Mesendoderm (in vitro differentiated cells): ENCODE measurements around the gene ZNF296.
A peak's percentile ranks its signal among the peaks of the same experiment; 100 is the strongest.

ENCODE experiments used
- DNase-seq: peaks from one replicate; pipeline ENCODE4 v3.0.0; 2013
- H2AK5ac ChIP-seq: 2 replicates; pipeline ENCODE4 v1.6.1; 2013; ENCODE audit warnings: low read length, inconsistent platforms
- H2BK120ac ChIP-seq: 2 replicates; pipeline ENCODE4 v1.6.1; 2013; ENCODE audit warnings: low read depth, mild to moderate bottlenecking, low read length, moderate library complexity, mixed read lengths
- H2BK15ac ChIP-seq: replicated peaks from 2 replicates; pipeline ENCODE4 v1.6.1; 2013; ENCODE audit warnings: low read depth, mild to moderate bottlenecking, moderate library complexity
- H2BK5ac ChIP-seq: 2 replicates; pipeline ENCODE4 v1.6.1; 2013; ENCODE audit warnings: low read length, inconsistent platforms
- H3K18ac ChIP-seq: 2 replicates; pipeline ENCODE4 v1.6.1; 2013; ENCODE audit warnings: mild to moderate bottlenecking, low read length, mixed read lengths
- H3K23ac ChIP-seq: one replicate; pipeline ENCODE4 v1.6.1; 2013; ENCODE audit warnings: low read length
- H3K27ac ChIP-seq: 2 replicates; pipeline ENCODE4 v1.5.1; 2013; ENCODE audit warnings: low read depth, mild to moderate bottlenecking, inconsistent platforms, low read length, moderate library complexity
- H3K27me3 ChIP-seq: 2 replicates; pipeline ENCODE4 v1.6.1; 2013; ENCODE audit warnings: low read length, control low read depth, mild to moderate bottlenecking, inconsistent platforms; ENCODE audit not compliant: insufficient read depth, poor library complexity
- H3K36me3 ChIP-seq: 2 replicates; pipeline ENCODE4 v1.6.1; 2013; ENCODE audit warnings: low read length, inconsistent platforms; ENCODE audit not compliant: control insufficient read depth, insufficient read depth
- H3K4ac ChIP-seq: one replicate; pipeline ENCODE4 v1.6.1; 2013; ENCODE audit warnings: low read depth, mild to moderate bottlenecking, low read length, moderate library complexity
- H3K4me1 ChIP-seq: 2 replicates; pipeline ENCODE4 v1.6.1; 2013; ENCODE audit warnings: low read depth, low read length, inconsistent platforms; ENCODE audit not compliant: control insufficient read depth
- H3K4me2 ChIP-seq: 2 replicates; pipeline ENCODE4 v1.6.1; 2013; ENCODE audit warnings: low read length
- H3K4me3 ChIP-seq: 2 replicates; pipeline ENCODE4 v1.5.1; 2013; ENCODE audit warnings: mild to moderate bottlenecking, low read length
- H3K56ac ChIP-seq: one replicate; pipeline ENCODE4 v1.6.1; 2013; ENCODE audit warnings: low read length
- H3K79me1 ChIP-seq: 2 replicates; pipeline ENCODE4 v1.6.1; 2013; ENCODE audit warnings: low read length, inconsistent platforms
- H3K79me2 ChIP-seq: 2 replicates; pipeline ENCODE4 v1.6.1; 2013; ENCODE audit warnings: mild to moderate bottlenecking, low read length; ENCODE audit not compliant: control insufficient read depth, insufficient read depth
- H3K9ac ChIP-seq: 2 replicates; pipeline ENCODE4 v1.6.1; 2013; ENCODE audit warnings: low read length, inconsistent platforms
- H4K5ac ChIP-seq: one replicate; pipeline ENCODE4 v1.6.1; 2013; ENCODE audit warnings: low read length
- H4K8ac ChIP-seq: one replicate; pipeline ENCODE4 v1.6.1; 2013; ENCODE audit warnings: low read depth, mild to moderate bottlenecking, control low read depth, low read length, moderate library complexity
- WGBS: extraction: QIAGEN DNeasy Blood & Tissue Kit; methylation state at CpG from one replicate; pipeline ENCODE4 v1.1.7; 2013; ENCODE audit warnings: low lambda C conversion rate, missing lambda C conversion rate; ENCODE audit not compliant: insufficient coverage; ENCODE audit errors: extremely low coverage; 5-methylcytosine and 5-hydroxymethylcytosine counted together

Gene ZNF296

GRCh38 chr19:45040059-45040771 lies 36.1 kb downstream of the ZNF296 start:
- Histone ChIP-seq H3K18ac (no peak overlapping the region), H3K27me3 (no peaks in the 10 kb centered on the region), H3K9ac (peak overlapping the region; percentile 99), H4K5ac (no peak overlapping the region), H3K56ac (no peak overlapping the region), H2BK120ac (no peak overlapping the region), H3K36me3 (peaks cover 6% of the 10 kb centered on the region), H2BK15ac (no peak overlapping the region), H2BK5ac (no peak overlapping the region), H3K27ac (no peak overlapping the region), H3K4me3 (no peak overlapping the region), H3K4me1 (no peaks in the 10 kb centered on the region), H4K8ac (no peak overlapping the region), H3K79me1 (peaks cover 21% of the 10 kb centered on the region), H3K23ac (no peak overlapping the region), H2AK5ac (no peak overlapping the region), H3K79me2 (peaks cover 26% of the 10 kb centered on the region), H3K4ac (no peak overlapping the region), H3K4me2 (peak overlapping the region; percentile 97)
- no peak for DNase-seq
- WGBS = no CpG with 5 or more reads among the region's 19 CpGs

- Histone ChIP-seq H3K4me2 (peak within 1 kb of the TSS; percentile 97), H3K36me3 (peaks cover 5% of the 10 kb centered on the region), H3K4me3 (peak within 1 kb of the TSS; percentile 98), H2BK15ac (no peak within 1 kb of the TSS), H3K27me3 (no peaks in the 10 kb centered on the region), H3K9ac (peak within 1 kb of the TSS; percentile 99), H3K79me2 (peaks cover 22% of the 10 kb centered on the region), H4K8ac (no peak within 1 kb of the TSS), H2BK5ac (no peak within 1 kb of the TSS), H3K56ac (peak within 1 kb of the TSS; percentile 100), H3K4me1 (no peaks in the 10 kb centered on the region), H3K79me1 (peaks cover 18% of the 10 kb centered on the region), H4K5ac (no peak within 1 kb of the TSS), H3K18ac (peak within 1 kb of the TSS; percentile 57), H2AK5ac (no peak within 1 kb of the TSS), H2BK120ac (no peak within 1 kb of the TSS), H3K27ac (peak within 1 kb of the TSS; percentile 75), H3K4ac (peak within 1 kb of the TSS; percentile 46), H3K23ac (no peak within 1 kb of the TSS)
- peak; percentile 91 for DNase-seq
- no CpG with 5 or more reads among the region's 62 CpGs for whole genome bisulfite sequencing
Measured at GRCh38 chr19:45038931-45039893, 37.1 kb downstream of the ZNF296 start, which contains the start of gene CLASRP. Gene CLASRP (plus strand): TSS chr19:45039045. CDS start chr19:45040213, 1,168 bp downstream.

- H3K4ac ChIP-seq = no peak overlapping the region
- no peak overlapping the region for H3K18ac ChIP-seq
- H3K36me3 ChIP-seq = no peaks in the 10 kb centered on the region
- no peak overlapping the region for H4K5ac ChIP-seq
- no peak overlapping the region for H3K4me2 ChIP-seq
- H2BK5ac ChIP-seq = no peak overlapping the region
- H3K23ac ChIP-seq = no peak overlapping the region
- no CpG with 5 or more reads among the region's 37 CpGs for WGBS
- no peak overlapping the region for H3K27ac ChIP-seq
- no peak overlapping the region for H2AK5ac ChIP-seq
- no peaks in the 10 kb centered on the region for H3K4me1 ChIP-seq
- DNase-seq = no peak
- no peak overlapping the region for H3K4me3 ChIP-seq
- peaks cover 18% of the 10 kb centered on the region for H3K79me2 ChIP-seq
- no peak overlapping the region for H4K8ac ChIP-seq
- H3K27me3 ChIP-seq = no peaks in the 10 kb centered on the region
- no peak overlapping the region for H2BK120ac ChIP-seq
- H3K79me1 ChIP-seq = peaks cover 14% of the 10 kb centered on the region
- no peak overlapping the region for H3K9ac ChIP-seq
- no peak overlapping the region for H3K56ac ChIP-seq
- H2BK15ac ChIP-seq = no peak overlapping the region
Measured at GRCh38 chr19:45037393-45038169, 38.7 kb downstream of the ZNF296 start.

GRCh38 chr19:45035755-45036154 lies 40.5 kb downstream of the ZNF296 start:
- no CpG with 5 or more reads among the region's 6 CpGs for WGBS
- DNase-seq = no peak

GRCh38 chr19:45032421-45032820 lies 43.9 kb downstream of the ZNF296 start:
- Histone ChIP-seq H3K23ac (no peak overlapping the region), H2BK15ac (no peak overlapping the region), H3K79me1 (no peaks in the 10 kb centered on the region), H2AK5ac (no peak overlapping the region), H3K4me2 (no peak overlapping the region), H3K79me2 (no peaks in the 10 kb centered on the region), H3K18ac (no peak overlapping the region), H4K5ac (no peak overlapping the region), H3K4ac (no peak overlapping the region), H3K4me3 (no peak overlapping the region), H3K4me1 (no peaks in the 10 kb centered on the region), H3K27me3 (no peaks in the 10 kb centered on the region), H3K56ac (no peak overlapping the region), H2BK120ac (no peak overlapping the region), H4K8ac (no peak overlapping the region), H3K36me3 (no peaks in the 10 kb centered on the region), H3K9ac (no peak overlapping the region), H2BK5ac (no peak overlapping the region), H3K27ac (no peak overlapping the region)
- DNase-seq = no peak
- no CpG with 5 or more reads among the region's 18 CpGs for WGBS

More at GRCh38 chr19:45035755-45036154, 40.5 kb downstream of the ZNF296 start:
- Histone ChIP-seq H2BK120ac (no peak overlapping the region), H3K79me1 (peaks cover 7% of the 10 kb centered on the region), H3K36me3 (no peaks in the 10 kb centered on the region), H3K4me3 (no peak overlapping the region), H3K4ac (no peak overlapping the region), H3K9ac (no peak overlapping the region), H3K27me3 (no peaks in the 10 kb centered on the region), H2BK15ac (no peak overlapping the region), H4K5ac (no peak overlapping the region), H2BK5ac (no peak overlapping the region), H3K4me1 (no peaks in the 10 kb centered on the region), H3K79me2 (peaks cover 12% of the 10 kb centered on the region), H3K27ac (no peak overlapping the region), H3K4me2 (no peak overlapping the region), H3K56ac (no peak overlapping the region), H3K18ac (no peak overlapping the region), H2AK5ac (no peak overlapping the region), H4K8ac (no peak overlapping the region), H3K23ac (no peak overlapping the region)
